ENCODE results near the gene TMEM81.

The TMEM81 gene

GRCh38 chr1:205061665-205062069 lies 22.6 kb downstream of the TMEM81 start:
- Histone ChIP-seq H3K27me3 (ENCODE audit: control insufficient read depth, insufficient read depth, low read length) (no peaks in the 10 kb centered on the region), H3K4me1 (ENCODE audit: control insufficient read depth, insufficient read depth, low read length) (peaks cover 6% of the 10 kb centered on the region; the same call in 1 of the 2 replicates), H3K36me3 (ENCODE audit: control insufficient read depth, insufficient read depth, low read length) (no peaks in the 10 kb centered on the region), H3K4me3 (ENCODE audit: low read length) (no peak overlapping the region), H3K9me3 (ENCODE audit: control insufficient read depth, insufficient read depth, low read length) (no peaks in the 10 kb centered on the region), H3K27ac (ENCODE audit: low read length) (no peak overlapping the region)
- peak; percentile 82 for DNase-seq (ENCODE audit: low read depth, low spot score)
- WGBS (ENCODE audit: insufficient coverage, insufficient read length), result no CpG with 5 or more reads among the region's 13 CpGs

GRCh38 chr1:205061227-205061626 lies 23.0 kb downstream of the TMEM81 start:
- Histone ChIP-seq H3K36me3 (ENCODE audit: control insufficient read depth, insufficient read depth, low read length) (no peaks in the 10 kb centered on the region), H3K27ac (ENCODE audit: low read length) (no peak overlapping the region), H3K9me3 (ENCODE audit: control insufficient read depth, insufficient read depth, low read length) (no peaks in the 10 kb centered on the region), H3K27me3 (ENCODE audit: control insufficient read depth, insufficient read depth, low read length) (no peaks in the 10 kb centered on the region), H3K4me3 (ENCODE audit: low read length) (no peak overlapping the region), H3K4me1 (ENCODE audit: control insufficient read depth, insufficient read depth, low read length) (peaks cover 5% of the 10 kb centered on the region; the same call in 1 of the 2 replicates)
- WGBS (ENCODE audit: insufficient coverage, insufficient read length), result no CpG with 5 or more reads among the region's 14 CpGs
- no peak for DNase-seq (ENCODE audit: low read depth, low spot score)

- Histone ChIP-seq H3K36me3 (ENCODE audit: control insufficient read depth, insufficient read depth, low read length) (no peaks in the 10 kb centered on the region), H3K4me3 (ENCODE audit: low read length) (no peak overlapping the region), H3K9me3 (ENCODE audit: control insufficient read depth, insufficient read depth, low read length) (no peaks in the 10 kb centered on the region), H3K27ac (ENCODE audit: low read length) (no peak overlapping the region), H3K27me3 (ENCODE audit: control insufficient read depth, insufficient read depth, low read length) (no peaks in the 10 kb centered on the region), H3K4me1 (ENCODE audit: control insufficient read depth, insufficient read depth, low read length) (peaks cover 5% of the 10 kb centered on the region; the same call in 1 of the 2 replicates)
- no peak for DNase-seq (ENCODE audit: low read depth, low spot score)
- WGBS (ENCODE audit: insufficient coverage, insufficient read length), result no CpG with 5 or more reads among the region's 10 CpGs
Observed at GRCh38 chr1:205060746-205061145, 23.5 kb downstream of the TMEM81 start.

- Histone ChIP-seq H3K4me1 (ENCODE audit: control insufficient read depth, insufficient read depth, low read length) (peaks cover 5% of the 10 kb centered on the region; the same call in 1 of the 2 replicates), H3K27me3 (ENCODE audit: control insufficient read depth, insufficient read depth, low read length) (no peaks in the 10 kb centered on the region), H3K4me3 (ENCODE audit: low read length) (no peak overlapping the region), H3K36me3 (ENCODE audit: control insufficient read depth, insufficient read depth, low read length) (no peaks in the 10 kb centered on the region), H3K9me3 (ENCODE audit: control insufficient read depth, insufficient read depth, low read length) (no peaks in the 10 kb centered on the region), H3K27ac (ENCODE audit: low read length) (no peak overlapping the region)
- DNase-seq (ENCODE audit: low read depth, low spot score), result no peak
- WGBS (ENCODE audit: insufficient coverage, insufficient read length), result no CpG with 5 or more reads among the region's 6 CpGs
Observed at GRCh38 chr1:205059660-205060059, 24.6 kb downstream of the TMEM81 start.

GRCh38 chr1:205058853-205059252 lies 25.4 kb downstream of the TMEM81 start:
- no peak overlapping the region for H3K27ac ChIP-seq (ENCODE audit: low read length)
- 0 out of 2 replicates have a peak, but pooled peaks cover 2% of the 10 kb centered on the region for H3K36me3 ChIP-seq (ENCODE audit: control insufficient read depth, insufficient read depth, low read length)
- H3K27me3 ChIP-seq (ENCODE audit: control insufficient read depth, insufficient read depth, low read length), result no peaks in the 10 kb centered on the region
- WGBS (ENCODE audit: insufficient coverage, insufficient read length), result no CpG with 5 or more reads among the region's 12 CpGs
- H3K4me3 ChIP-seq (ENCODE audit: low read length), result no peak overlapping the region
- DNase-seq (ENCODE audit: low read depth, low spot score), result no peak
- peaks cover 8% of the 10 kb centered on the region; the same call in 1 of the 2 replicates for H3K4me1 ChIP-seq (ENCODE audit: control insufficient read depth, insufficient read depth, low read length)
- no peaks in the 10 kb centered on the region for H3K9me3 ChIP-seq (ENCODE audit: control insufficient read depth, insufficient read depth, low read length)

GRCh38 chr1:205057808-205058575 lies 26.3 kb downstream of the TMEM81 start:
- no CpG with 5 or more reads among the region's 19 CpGs for WGBS (ENCODE audit: insufficient coverage, insufficient read length)
- no peak overlapping the region for H3K4me3 ChIP-seq (ENCODE audit: low read length)
- no peaks in the 10 kb centered on the region for H3K27me3 ChIP-seq (ENCODE audit: control insufficient read depth, insufficient read depth, low read length)
- H3K36me3 ChIP-seq (ENCODE audit: control insufficient read depth, insufficient read depth, low read length), result 0 out of 2 replicates have a peak, but pooled peaks cover 2% of the 10 kb centered on the region
- H3K27ac ChIP-seq (ENCODE audit: low read length), result no peak overlapping the region
- H3K4me1 ChIP-seq (ENCODE audit: control insufficient read depth, insufficient read depth, low read length), result peaks cover 8% of the 10 kb centered on the region; the same call in 1 of the 2 replicates
- H3K9me3 ChIP-seq (ENCODE audit: control insufficient read depth, insufficient read depth, low read length), result no peaks in the 10 kb centered on the region
- no peak for DNase-seq (ENCODE audit: low read depth, low spot score)

- H3K9me3 ChIP-seq (ENCODE audit: control insufficient read depth, insufficient read depth, low read length), result no peaks in the 10 kb centered on the region
- H3K4me1 ChIP-seq (ENCODE audit: control insufficient read depth, insufficient read depth, low read length), result peaks cover 8% of the 10 kb centered on the region; the same call in 1 of the 2 replicates
- no peak for DNase-seq (ENCODE audit: low read depth, low spot score)
- H3K4me3 ChIP-seq (ENCODE audit: low read length), result no peak overlapping the region
- no peaks in the 10 kb centered on the region for H3K27me3 ChIP-seq (ENCODE audit: control insufficient read depth, insufficient read depth, low read length)
- WGBS (ENCODE audit: insufficient coverage, insufficient read length), result no CpG with 5 or more reads among the region's 6 CpGs
- H3K27ac ChIP-seq (ENCODE audit: low read length), result no peak overlapping the region
- H3K36me3 ChIP-seq (ENCODE audit: control insufficient read depth, insufficient read depth, low read length), result 0 out of 2 replicates have a peak, but pooled peaks cover 2% of the 10 kb centered on the region
Observed at GRCh38 chr1:205056956-205057568, 27.2 kb downstream of the TMEM81 start.

GRCh38 chr1:205056188-205056611 lies 28.1 kb downstream of the TMEM81 start:
- no peak for DNase-seq (ENCODE audit: low read depth, low spot score)
- Histone ChIP-seq H3K36me3 (ENCODE audit: control insufficient read depth, insufficient read depth, low read length) (0 out of 2 replicates have a peak, but pooled peaks cover 2% of the 10 kb centered on the region), H3K4me1 (ENCODE audit: control insufficient read depth, insufficient read depth, low read length) (peaks cover 3% of the 10 kb centered on the region; the same call in 1 of the 2 replicates), H3K27me3 (ENCODE audit: control insufficient read depth, insufficient read depth, low read length) (no peaks in the 10 kb centered on the region), H3K9me3 (ENCODE audit: control insufficient read depth, insufficient read depth, low read length) (no peaks in the 10 kb centered on the region), H3K27ac (ENCODE audit: low read length) (no peak overlapping the region), H3K4me3 (ENCODE audit: low read length) (no peak overlapping the region)
- WGBS (ENCODE audit: insufficient coverage, insufficient read length), result no CpG with 5 or more reads among the region's 13 CpGs

GRCh38 chr1:205054013-205054412 lies 30.2 kb downstream of the TMEM81 start:
- H3K27me3 ChIP-seq (ENCODE audit: control insufficient read depth, insufficient read depth, low read length), result no peaks in the 10 kb centered on the region

GRCh38 chr1:205053296-205053695 lies 31.0 kb downstream of the TMEM81 start:
- H3K27me3 ChIP-seq (ENCODE audit: control insufficient read depth, insufficient read depth, low read length), result no peaks in the 10 kb centered on the region
- WGBS (ENCODE audit: insufficient coverage, insufficient read length), result no CpG with 5 or more reads among the region's 5 CpGs
- H3K4me3 ChIP-seq (ENCODE audit: low read length), result no peak overlapping the region
- H3K4me1 ChIP-seq (ENCODE audit: control insufficient read depth, insufficient read depth, low read length), result peaks cover 3% of the 10 kb centered on the region; the same call in 1 of the 2 replicates
- H3K9me3 ChIP-seq (ENCODE audit: control insufficient read depth, insufficient read depth, low read length), result no peaks in the 10 kb centered on the region
- DNase-seq (ENCODE audit: low read depth, low spot score), result no peak
- H3K27ac ChIP-seq (ENCODE audit: low read length), result no peak overlapping the region
- H3K36me3 ChIP-seq (ENCODE audit: control insufficient read depth, insufficient read depth, low read length), result 0 out of 2 replicates have a peak, but pooled peaks cover 2% of the 10 kb centered on the region

More at GRCh38 chr1:205054013-205054412, 30.2 kb downstream of the TMEM81 start:
- Histone ChIP-seq H3K9me3 (ENCODE audit: control insufficient read depth, insufficient read depth, low read length) (no peaks in the 10 kb centered on the region), H3K36me3 (ENCODE audit: control insufficient read depth, insufficient read depth, low read length) (0 out of 2 replicates have a peak, but pooled peaks cover 2% of the 10 kb centered on the region), H3K4me3 (ENCODE audit: low read length) (no peak overlapping the region), H3K4me1 (ENCODE audit: control insufficient read depth, insufficient read depth, low read length) (peaks cover 3% of the 10 kb centered on the region; the same call in 1 of the 2 replicates), H3K27ac (ENCODE audit: low read length) (no peak overlapping the region)
- no CpG with 5 or more reads among the region's 7 CpGs for WGBS (ENCODE audit: insufficient coverage, insufficient read length)
- no peak for DNase-seq (ENCODE audit: low read depth, low spot score)
